GM19193 (cell line): ENCODE measurements around the gene ZSWIM3.

Experiments
- POLR2A ChIP-seq: IDR thresholded peaks from 4 replicates; pipeline ENCODE4 v1.6.1; 2011; ENCODE audit not compliant: insufficient read depth, insufficient read length; ENCODE audit errors: extremely low read depth

The ZSWIM3 gene

DNA sequence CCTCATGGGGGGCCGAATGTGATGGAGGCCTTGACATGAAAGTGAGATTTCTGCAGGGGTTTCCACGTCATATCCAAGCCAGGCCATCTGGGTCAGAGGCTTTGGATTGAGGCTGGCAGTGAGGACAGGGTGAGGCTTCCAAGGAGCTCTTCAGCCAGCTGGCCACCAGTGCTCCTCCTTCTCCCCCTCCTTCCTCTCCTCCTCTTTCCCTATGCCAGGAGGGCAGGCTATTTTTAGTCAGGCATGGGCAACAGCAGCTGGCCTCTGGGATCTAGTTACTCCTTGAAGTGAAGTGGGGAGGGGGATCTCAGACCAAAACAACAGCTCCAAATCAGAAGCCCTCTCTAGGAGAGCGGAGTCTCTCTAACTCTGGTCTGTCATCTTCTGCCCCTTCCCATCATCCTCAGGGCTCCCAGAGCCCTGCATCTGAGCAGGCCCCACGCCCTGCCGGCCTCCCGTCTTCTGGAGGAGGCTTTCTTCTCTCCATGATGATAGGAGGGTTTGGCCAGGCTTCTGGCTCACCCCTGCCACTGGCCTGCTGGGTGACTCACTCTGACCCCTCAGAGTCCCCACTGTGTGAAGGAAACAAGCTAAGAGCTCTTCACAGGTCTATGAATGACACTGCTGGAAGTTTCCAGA lies 30.9 kb upstream of the ZSWIM3 start:
- TF ChIP-seq POLR2A, result no peak

DNA sequence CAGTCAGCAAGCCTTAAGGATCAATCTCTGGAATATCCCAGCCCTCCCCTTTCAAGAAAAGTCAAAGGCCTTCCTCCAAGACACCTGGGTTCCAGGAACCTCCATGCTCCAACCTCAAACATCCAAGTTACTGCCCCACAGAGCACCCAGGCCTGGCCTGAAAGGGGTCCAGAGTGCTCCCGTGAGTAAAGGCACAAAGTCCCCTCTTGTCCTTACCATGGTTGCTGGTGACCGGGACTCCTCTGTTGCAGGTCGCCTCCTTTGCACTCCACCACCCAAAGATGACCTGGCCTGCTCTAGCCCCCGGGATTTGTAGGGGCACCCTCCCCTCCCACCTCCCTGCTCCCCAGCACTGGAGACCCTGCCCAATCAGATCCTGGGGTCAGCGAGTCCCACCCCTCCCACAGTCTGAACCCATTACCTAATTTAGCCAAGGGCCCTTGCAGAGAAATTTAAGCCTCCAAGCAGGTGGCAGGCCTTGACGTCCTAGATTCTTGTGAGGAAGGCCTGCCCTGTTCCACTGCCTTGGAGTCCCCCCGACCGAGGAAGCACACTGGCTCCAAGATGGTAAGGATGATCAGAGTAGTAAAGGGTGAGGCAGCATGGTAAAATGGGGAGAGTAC lies 30.3 kb upstream of the ZSWIM3 start, which contains the start of gene TNNC2:
Gene TNNC2, minus strand, starts transcription at position 283 of the 623 bp plus-strand sequence. Its CDS starts 64 bp downstream, at position 219.
- TF ChIP-seq POLR2A, result no peak

DNA sequence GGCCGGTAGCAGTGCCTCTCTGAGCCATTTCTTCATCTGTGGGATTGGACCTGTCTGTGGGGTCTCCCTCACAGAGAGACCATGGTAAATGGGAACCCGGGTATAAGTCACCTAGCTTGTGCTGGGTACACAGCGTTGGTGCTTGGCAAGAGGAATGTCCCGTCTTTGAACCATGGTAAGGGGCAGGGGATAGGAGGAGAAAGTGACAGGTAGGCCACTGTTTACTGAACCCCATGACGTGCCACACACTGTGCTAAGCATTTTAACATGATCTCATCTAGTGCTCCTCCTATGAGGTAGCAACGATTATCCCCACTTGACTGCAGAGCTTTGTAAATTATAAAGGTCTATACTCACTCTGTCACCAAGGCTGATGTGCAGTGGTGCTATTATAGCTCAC lies 29.7 kb upstream of the ZSWIM3 start:
- TF ChIP-seq POLR2A, result no peak

DNA sequence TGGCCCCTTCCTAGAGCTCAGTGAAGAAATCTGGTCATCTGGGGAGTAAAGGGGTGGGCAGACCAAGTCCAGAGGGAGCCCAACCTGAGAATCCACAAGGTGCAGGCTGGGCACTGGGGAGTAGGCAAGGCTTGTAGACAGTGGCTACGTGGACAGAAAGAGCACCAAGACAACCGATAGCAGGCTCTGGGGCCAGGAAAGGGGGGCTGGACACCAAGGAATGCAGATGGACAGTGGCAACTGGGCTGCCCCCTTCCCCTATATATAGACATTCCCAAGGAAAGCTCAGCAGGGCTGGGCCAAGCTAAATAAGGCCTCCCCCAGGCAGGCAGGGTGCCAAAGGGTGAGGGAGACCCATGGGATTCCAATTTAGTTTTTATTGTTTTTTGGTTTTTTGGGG lies 28.8 kb upstream of the ZSWIM3 start:
- TF ChIP-seq POLR2A, result no peak

DNA sequence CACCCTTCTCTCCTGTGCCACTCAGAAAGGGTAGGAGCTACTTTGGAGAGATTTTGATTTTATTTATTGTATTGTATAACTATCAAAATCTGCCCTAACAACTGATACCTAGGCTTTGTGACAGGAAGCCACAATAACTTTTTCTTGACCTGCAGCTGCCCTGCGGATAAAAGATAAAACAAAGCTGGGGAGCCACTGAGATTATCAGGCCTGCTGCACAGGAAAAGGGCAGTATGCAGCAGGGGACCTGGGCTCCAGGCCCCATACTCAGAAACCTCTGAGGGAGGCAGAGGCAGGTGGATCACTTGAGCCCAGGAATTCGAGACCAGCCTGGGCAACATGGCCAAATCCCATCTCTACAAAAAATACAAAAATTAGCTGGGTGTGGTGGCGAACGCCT lies 24.8 kb upstream of the ZSWIM3 start:
- TF ChIP-seq POLR2A, result no peak

DNA sequence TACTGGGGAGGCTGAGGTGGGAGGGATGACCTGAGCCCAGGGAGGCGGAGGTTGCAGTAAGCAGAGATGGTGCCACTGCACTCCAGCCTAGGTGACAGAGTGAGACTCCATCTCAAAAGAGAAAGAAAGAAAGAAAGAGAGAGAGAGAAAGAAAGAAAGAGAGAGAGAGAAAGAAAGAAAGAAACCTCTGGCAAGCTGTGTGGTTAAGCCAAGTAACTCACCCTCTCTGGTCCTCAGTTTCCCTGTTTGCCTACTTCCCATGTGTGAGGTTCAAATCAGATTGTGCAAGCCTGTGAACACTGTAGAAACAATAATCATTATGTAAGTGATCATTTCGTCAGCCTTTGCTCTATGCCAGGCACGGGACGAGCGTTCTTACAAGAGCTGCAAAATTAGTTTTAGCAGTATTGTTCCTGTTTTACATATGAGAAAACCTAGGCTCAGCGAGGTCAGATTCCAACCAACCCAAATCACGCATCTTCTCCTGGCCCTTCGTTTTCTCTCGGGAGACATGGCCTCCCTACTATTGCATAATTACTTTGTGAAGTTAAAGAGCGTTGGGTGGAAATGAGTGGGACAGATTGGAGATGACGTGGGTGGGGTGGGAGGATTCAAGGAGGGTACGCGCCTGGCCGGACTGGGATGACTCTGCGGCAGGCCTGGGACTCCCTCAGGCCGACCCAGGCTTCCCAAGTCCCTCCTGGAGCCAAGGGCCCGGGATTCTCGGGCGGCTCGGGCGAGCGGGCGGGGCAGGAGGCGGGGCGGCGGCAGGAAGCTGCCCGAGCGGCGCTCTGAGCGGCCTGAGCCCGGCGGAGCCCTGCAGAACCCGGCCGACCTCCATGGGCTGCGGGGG lies 24.2 kb upstream of the ZSWIM3 start, which contains the start of gene SNX21:
Gene SNX21, plus strand, starts transcription at position 770 of the 853 bp plus-strand sequence. CDS start 121 bp downstream, outside the sequence.
- no peak for TF ChIP-seq POLR2A

DNA sequence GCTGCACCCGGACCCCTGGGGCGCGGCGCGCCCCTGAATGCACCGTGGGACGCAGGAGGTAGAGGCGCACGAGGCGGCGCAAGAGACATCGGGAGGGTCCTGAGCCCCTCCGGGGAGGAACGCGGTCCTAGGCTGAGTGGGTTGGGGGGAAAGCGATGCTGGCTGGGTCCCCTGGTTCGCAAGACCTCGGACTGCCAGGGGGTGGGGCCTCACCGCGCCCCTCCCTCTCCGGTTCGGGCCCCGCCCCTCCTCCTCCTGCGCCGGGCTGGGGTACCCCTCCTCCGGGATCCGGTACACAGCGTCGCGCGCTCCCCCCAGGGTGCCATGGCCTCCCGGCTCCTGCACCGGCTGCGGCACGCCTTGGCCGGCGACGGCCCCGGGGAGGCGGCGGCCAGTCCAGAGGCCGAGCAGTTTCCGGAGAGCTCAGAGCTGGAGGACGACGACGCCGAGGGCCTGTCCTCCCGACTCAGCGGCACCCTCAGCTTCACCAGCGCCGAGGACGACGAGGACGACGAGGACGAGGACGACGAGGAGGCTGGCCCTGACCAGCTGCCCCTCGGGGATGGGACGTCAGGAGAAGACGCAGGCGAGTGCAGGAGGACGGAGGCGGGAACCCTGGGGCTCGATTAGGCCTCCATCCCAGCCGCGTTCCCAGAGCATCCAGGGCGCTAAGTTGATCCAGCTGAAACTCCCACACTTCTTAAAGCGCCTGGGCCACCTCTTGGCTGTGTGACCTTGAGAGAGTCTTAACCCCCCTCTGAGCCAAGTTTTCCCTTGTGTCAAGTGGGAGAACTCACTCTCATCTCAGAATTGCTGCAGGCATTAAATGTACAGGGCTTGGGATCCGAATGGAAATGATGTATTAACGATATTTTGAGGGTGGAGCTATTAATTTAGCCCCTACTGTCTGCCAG lies 23.3 kb upstream of the ZSWIM3 start:
- TF ChIP-seq POLR2A, result no peak

DNA sequence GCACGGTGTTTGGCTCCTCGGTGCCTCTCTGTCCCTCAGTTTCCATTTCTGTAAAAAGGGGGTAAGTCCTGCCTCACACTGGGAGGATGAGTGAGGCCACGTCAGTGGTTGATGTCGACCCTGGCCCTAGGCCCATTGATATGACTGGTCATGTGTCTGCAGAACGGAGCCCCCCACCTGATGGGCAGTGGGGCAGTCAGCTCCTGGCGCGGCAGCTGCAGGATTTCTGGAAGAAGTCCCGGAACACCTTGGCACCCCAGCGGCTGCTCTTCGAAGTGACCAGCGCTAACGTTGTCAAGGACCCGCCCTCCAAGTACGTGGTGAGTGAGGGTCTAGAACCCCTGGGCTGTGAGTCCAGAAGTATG lies 22.6 kb upstream of the ZSWIM3 start:
- no peak for TF ChIP-seq POLR2A

DNA sequence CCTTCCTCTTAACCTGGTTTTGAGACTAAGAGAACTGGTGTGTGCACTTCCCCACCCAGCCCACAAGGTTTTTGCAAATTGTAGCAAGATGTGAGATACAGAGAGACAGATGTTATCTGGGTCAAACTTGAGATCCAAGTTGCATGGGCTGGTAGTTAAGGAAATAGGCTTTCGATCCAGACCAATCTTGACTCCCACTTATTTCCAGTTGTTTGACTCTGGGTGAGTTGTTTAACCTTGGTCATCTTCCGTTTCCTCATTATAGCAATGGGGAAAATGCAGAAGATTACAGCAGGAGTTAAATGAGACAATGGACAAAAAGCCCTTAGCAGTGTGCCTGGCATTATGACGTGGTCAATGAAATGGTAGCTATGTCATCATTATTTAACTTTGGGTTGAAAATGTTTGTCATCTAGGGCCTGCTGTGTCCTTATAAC lies 22.1 kb upstream of the ZSWIM3 start:
- no peak for TF ChIP-seq POLR2A

DNA sequence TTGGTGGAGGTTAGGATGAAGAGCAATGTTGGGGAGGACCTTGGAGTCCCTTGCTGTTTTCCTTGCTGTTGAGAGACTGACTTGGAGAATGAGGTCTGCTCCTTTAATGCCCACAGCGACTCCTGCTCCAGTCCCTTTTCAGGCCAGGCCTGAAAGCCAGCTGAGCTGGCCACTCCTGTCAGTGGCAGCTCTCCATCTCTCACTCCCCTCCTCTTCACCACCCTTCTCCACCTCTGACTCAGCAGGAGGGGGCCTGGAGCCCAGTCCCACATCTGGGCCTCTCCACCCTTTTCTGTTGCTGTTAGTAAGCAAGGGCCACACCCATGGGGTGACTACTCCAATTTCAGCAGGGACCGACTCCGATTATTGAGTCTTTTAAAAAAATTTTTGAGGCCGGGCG lies 21.6 kb upstream of the ZSWIM3 start:
- no peak for TF ChIP-seq POLR2A

DNA sequence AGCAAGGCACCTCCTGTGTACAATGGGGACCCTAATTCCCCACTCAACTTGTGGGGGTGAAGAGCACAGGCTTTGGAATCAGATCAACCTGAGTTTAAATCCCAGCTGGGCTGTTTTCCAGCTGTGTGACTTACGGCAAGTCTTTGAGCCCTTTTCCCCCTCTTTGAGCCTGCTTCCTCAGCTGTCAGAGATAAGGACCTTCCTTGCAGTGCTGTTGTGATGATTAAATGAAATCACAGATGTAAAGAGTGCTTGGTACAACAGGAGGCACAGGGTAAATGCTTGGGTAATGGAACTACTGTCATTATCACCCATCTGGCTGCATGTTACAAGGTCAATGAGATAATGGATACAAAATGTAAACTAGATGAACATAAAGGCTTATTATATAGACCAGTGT lies 20.6 kb upstream of the ZSWIM3 start:
- TF ChIP-seq POLR2A, result no peak

DNA sequence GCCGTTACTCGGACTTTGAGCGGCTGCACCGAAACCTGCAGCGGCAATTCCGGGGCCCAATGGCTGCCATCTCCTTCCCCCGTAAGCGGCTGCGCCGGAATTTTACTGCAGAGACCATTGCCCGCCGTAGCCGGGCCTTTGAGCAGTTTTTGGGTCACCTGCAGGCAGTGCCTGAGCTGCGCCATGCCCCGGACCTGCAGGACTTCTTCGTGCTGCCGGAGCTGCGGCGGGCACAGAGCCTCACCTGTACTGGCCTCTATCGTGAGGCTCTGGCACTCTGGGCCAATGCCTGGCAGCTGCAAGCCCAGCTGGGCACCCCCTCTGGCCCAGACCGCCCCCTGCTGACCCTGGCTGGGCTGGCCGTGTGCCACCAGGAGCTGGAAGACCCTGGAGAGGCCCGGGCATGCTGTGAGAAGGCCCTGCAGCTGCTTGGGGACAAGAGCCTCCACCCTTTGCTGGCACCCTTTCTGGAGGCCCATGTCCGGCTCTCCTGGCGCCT lies 16.7 kb upstream of the ZSWIM3 start:
- no peak for TF ChIP-seq POLR2A

DNA sequence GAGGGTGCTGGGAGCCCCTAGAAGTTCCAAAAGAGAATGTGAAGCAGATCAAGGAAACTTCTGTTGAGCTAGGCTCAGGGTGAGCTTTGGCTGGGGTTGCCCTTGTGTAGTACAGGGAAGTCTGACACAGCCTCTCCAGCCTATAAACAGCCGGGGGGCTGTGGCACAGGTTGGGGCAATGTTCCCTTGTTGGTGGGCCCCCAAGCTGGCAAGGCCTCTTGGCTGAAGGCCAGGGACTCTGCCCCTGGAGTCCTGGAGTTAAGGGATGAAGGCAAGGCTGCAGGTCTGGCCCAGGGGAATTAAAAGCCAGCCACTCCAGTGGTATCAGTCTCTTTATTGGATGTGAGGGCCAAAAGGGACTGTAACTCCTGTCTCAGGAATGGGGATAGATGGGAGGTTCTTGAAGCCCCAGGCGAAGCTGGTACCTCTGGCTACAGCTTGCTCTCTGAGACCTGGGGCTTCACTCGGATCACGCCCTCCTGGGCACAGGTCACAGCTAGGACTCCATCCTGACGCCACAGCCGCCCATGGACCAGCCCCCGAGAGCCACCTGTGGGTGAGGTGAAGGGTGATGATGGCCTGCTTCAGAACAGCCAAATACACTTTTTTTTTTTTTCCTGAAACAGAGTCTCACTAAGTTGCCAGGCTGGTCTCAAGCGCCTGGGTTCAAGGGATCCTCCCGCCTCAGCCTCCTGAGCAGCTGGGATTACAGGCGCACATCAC lies 15.8 kb upstream of the ZSWIM3 start:
- TF ChIP-seq POLR2A, result no peak
